H1 (cell line): ENCODE measurements around the gene CHN2. TPM values are rescaled to one million over a fixed set of nuclear protein-coding genes. Genes with fewer than 3 reads are reported as not detected.

Experiments used
- CBX8 ChIP-seq: fragments of 300-800, 300-1000 bp; sonication (generic); IDR thresholded peaks from 2 replicates; pipeline ENCODE4 v1.7.1; 2016; ENCODE audit warnings: low read depth, low read length, borderline replicate concordance
- EGR1 ChIP-seq: IDR thresholded peaks from 2 replicates; pipeline ENCODE4 v1.6.1; 2011; ENCODE audit warnings: low read depth, low read length, borderline replicate concordance
- POLR2A ChIP-seq, 2 experiments: IDR thresholded peaks; 1 replicate in 1 of 2; 2 replicates in 1 of 2; pipeline ENCODE4 v1.6.1; 2011; ENCODE audit warnings: low read depth in 2 of 2, low read length in 2 of 2, mild to moderate bottlenecking in 2 of 2; ENCODE audit errors: control extremely low read depth in 1 of 2
- RBBP5 ChIP-seq: IDR thresholded peaks from 2 replicates; pipeline ENCODE4 v1.7.1; 2012; ENCODE audit warnings: low read depth, mild to moderate bottlenecking, inconsistent platforms, low read length, moderate library complexity, borderline replicate concordance
- SP2 ChIP-seq: IDR thresholded peaks from 2 replicates; pipeline ENCODE4 v1.6.1; 2012; ENCODE audit warnings: mild to moderate bottlenecking, low read length, inconsistent platforms
- polyA plus RNA-seq, 7 experiments: library from polyadenylated mRNA; depleted of rRNA in 3 of 7; stranded (reverse) in 5 of 7; unstranded in 2 of 7; fragments of >200 nt in 5 of 7; fragments of 200-250 nt in 2 of 7; gene quantifications; 1 replicate in 5 of 7; 2 replicates in 1 of 7; 4 replicates in 1 of 7; pipeline versions ENCODE4 v1.2.1 to v1.2.3, GENCODE V29; 2011 to 2013; ENCODE audit warnings: missing spikeins in 2 of 7, mixed read lengths in 2 of 7
- total RNA-seq: library from RNA; stranded (reverse); fragmentation: NEBNext Ultra II Directional; extraction: Animal tissue kit (Norgen Biotek cat#: 25700); gene quantifications from 2 replicates; pipeline ENCODE4 v1.2.1, GENCODE V29; 2021

The CHN2 gene
- total and polyA plus RNA-seq, 2 of the 8 experiments (the other 6 are each of a cell fraction or from before 2014, with no cell fraction given): 2.9 to 4.8 TPM

DNA sequence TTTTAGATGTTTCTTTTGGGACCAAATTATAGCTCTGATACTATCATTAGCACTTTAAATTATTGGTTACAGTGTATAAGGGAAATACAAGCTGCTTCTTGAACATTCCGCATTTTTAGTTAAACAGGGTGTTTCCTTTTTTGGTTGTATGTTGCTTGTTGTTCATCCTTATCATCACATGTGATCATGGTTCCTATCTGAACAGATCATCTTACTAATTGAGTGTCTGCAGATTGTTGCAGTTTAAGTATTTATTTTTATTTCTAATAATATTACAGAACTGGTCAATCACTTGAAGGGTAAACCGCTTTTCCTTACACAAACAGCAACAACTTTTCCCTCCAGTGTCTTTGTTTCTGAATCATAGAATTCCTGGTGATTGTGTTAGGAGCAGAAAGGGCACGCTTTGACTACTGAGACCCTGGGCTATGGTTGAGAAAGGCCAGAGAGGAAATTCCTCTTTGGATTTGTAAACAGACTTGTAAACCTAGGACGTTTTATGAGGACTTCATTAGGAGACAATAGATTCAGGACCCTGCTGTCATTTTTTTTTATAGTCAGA is 37.2 kb downstream of the CHN2 start (continued):
- TF ChIP-seq CBX8 (no peak), RBBP5 (no peak), EGR1 (no peak), SP2 (no peak), POLR2A (IDR thresholded peaks at IDR 0.05; ENCODE audit: control extremely low read depth in 1 of 2, low read depth in 2 of 2, low read length in 2 of 2) (no peak)
